GM11168 (cell line): ENCODE data around the gene HS1BP3.

Experiments
- in situ Hi-C: fragments of 300-500 bp; cut with MboI; formaldehyde crosslinking; loops from one replicate; pipeline ENCODE4 v1.12.0; 2022; ENCODE audit warnings: low sequenced_read_pairs; ENCODE audit not compliant: unreplicated experiment

HS1BP3 gene

DNA sequence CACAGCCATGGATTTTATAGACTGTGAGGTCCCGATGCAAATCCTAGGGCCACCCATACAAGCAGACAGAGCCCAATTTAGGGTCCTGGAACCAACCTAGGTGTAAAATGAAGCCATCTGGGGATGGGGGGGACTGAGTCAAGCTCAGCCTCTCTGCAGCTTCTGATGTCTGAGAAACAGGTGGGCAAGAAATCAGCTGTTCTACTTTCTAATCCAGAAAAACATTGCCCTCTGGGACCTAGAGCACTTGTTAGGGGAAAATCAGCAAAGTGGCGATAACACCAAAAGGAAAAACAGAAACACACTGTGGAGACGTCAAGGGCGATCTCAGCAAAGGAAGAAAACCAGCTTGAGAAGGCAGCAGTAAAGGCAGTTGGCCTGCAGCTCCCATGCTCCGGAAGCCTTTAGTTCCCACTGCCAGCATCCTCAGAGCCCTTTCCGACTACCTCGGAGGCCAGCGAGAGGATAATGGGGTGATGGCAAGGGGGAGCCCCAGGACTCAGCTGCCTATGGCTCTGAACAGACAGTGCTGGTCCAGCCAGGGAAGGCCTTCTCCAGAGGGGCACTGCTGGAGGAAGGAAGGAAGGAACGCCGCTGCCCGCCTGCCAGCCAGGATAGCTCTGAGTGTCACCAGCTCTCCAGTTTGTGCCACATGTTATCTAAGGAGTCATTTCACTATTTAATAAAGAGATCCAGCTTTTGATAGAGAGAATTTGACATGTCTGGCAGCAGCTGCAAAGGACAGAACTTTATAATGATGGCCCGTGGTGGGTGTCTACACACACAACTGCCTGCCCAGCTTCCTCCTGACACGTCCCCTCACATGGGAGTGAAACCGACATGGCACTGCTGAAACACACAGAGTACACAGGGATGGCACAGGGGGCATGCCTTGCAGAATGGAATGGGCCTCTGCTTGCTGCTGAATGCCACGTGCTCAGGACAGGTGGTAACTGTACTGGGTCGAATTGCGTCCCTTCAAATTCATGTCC, 37.7 kb downstream of the HS1BP3 start:
- in situ Hi-C loops, result no loop called here

DNA sequence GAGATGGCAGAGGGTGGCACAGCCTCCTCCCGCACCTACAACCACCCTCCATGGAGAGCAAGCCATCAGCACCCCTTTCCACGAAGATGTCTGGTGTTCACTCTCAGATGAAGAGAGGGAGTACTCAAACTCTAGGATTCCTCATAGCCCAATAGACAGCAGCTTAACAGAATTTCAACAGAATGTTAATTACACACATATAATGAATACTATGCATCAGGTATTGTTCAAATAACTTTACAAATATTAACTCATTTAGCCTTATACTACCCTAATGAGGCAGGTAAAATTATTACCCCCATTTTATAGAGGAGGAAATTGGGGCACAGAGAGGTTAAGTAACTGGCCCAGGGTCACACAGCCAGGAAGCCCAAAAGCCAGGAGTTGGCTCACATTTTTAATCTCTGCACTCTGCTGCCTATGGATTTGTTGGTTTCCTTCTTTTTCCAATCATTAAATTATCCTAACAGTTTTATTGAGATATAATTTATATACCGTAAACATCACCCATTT, 39.0 kb downstream of the HS1BP3 start:
- in situ Hi-C loops, result no loop called here

DNA sequence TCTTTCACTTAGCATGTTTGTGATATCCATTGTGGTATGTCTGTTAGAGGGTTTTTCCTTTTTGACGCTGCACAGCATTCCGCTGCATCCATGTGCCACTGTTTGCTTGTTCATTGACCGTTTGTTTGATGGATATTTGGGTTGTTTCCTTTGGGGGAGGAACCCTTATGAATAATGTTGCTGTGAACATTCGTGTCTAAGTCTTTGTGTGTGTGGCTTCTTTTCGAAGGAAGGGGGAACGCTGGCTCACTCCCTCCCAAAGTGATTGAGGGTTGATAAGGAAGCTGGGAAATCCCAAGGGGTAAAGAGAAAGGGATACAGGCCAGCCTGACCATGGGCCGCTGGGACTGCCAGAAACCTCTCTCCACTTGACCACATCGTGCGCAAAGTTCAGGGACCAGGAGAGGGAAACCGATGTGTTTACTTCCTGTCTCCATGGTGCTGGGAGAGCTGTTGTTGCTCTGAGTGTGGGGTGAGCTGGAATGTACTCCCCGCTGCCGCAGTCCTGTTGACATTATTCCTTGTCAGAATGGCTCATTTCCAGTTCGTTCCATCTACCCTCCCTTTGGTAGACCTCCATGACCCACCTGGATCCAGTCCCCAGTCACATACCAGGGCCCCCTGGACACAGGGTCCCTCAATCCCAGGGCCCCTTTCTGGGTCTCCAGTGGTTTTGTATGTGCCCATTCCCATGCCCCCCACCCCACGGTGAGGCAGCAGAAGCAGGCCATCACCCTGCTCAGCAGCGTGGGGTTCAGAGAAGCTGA, 39.6 kb downstream of the HS1BP3 start:
- in situ Hi-C loops, result no loop called here

DNA sequence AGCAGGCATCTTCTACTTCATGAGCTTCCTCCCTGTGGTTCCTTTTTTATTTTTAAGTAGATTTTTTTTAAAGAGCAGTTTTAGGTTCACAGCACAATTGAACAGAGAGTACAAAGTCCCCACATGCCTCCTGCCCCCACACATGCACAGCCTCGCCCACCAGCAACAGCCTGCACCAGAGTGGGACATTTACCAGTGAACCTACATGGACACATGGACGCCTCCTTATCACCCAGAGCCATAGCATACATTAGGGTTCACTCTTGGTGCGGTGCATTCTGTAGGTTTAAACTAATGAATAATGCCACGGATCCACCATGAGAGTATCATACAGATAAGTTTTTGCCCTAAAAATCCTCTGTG, 40.9 kb downstream of the HS1BP3 start:
- in situ Hi-C loops, result no loop called here

DNA sequence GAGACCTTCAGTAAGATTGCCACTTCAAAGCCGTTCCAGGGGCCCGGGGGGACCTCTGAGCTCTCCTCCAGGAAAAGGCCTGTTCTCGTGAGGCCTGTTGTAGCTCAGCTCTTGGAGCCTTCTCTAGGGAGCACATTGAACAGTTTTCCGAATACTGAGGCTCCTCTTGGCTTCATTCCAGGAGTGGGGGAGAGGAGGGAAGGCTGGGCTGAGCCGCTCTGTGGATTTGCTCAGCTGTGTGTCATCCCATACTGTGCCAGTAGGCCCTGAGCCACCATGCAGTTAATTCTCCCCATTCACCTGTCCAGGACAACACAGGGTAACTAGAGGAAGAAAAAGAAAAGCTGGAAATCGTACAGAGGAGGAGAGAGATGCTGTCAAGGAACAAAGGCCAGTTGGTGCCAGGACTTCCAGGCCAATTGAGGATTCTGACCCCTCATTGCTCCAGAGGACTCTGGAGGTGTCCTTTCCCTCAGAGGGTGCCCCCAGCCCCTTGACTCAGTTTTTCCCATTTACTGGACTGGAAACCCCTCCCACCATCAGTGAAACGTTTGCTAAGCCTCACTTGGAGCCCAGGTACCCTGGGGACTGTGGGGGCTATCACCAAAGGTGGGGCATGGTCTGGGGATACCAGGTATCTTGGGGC, 41.4 kb downstream of the HS1BP3 start:
- in situ Hi-C loops, result no loop called here

DNA sequence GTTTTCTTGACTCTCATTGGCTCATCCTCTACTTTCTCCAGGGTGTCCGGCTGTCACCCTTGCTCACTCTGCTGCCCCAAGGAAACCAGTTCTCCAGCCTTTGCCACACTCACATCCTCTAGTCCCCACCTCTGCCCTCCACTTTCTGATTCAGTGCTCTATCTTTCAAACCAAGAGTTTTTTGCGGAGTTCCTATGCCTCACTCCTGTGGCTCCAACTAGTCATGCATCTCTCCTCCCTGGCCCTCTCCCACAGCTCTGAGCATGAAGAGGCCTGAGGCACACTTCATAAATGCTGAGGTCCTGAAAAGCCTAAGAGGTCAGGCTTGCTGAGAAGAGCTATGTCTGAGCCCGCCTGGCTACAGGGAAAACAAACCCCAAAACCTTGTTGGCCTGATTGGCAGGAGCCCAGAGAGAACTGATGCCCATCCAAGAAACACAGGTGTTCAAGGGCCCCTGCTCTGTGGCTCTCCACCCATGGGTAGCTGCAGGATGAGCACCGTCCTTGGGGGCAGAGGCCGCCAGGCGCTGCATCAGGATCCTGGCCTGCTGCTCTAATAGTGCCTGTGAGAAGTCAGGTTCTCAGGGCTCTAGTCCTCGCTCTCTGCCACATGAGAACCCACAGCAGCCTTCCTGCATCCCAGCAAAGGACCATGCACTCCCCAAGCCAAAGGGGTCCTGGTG, 42.1 kb downstream of the HS1BP3 start:
- in situ Hi-C loops, result no loop called here

DNA sequence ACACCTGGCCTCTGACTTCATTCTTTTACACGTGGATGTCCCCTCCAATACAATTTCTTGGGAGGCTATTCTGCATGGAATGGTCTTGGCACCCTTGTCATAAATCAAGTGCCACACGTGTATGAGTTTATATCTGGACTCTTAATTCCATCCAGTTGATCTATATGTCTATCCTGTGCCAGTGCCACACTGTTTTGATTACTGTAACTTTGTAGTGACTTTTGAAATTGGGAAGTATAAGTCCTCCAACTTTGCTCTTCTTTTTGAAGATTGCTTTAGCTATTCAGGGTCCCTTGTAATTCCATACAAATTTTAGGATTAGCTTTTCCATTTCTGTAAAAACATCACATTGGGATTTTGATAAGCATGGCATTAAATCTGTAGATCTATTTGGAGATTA, 43.5 kb downstream of the HS1BP3 start:
- in situ Hi-C loops, result no loop called here

DNA sequence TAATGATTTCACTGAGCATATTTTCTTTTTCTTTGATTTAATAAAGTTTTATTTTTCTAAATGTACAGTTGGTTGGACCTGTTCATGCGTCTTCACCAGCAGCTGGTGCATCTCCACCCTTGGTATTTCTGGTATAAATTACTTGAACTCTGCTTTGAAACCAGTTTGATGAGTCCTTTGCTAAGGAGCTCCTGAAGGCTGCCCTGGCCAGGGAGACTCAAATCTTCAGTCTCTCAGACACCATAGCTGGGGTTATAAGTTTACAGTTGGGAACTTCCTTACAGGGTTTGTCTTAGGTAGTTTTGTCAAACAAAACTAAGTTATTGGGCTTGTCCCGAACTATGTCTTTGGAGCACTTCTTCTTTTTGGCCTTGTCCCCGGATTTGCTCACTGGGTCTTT, 44.7 kb downstream of the HS1BP3 start:
- in situ Hi-C loops, result no loop called here

DNA sequence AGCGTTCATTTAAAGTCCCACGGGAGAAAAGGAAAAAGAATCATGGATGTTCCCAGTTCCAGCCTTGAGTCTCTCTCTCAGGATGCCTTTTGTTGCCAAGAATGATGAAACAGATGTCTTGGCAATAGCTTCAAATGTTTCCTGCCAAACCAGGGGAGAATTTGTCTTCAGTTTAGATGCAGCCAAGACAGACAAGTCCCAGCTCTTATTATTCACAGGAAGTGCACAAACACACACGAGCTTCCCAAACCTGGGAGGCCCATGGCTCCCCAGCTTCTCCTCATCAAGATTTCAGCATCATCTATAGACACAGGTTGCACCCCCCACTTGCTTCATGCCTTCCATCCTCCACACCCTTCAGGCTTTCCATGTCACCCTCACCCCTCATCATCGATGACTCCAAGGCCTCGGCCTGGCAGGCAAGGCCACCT, 45.9 kb downstream of the HS1BP3 start:
- in situ Hi-C loops, result no loop called here

DNA sequence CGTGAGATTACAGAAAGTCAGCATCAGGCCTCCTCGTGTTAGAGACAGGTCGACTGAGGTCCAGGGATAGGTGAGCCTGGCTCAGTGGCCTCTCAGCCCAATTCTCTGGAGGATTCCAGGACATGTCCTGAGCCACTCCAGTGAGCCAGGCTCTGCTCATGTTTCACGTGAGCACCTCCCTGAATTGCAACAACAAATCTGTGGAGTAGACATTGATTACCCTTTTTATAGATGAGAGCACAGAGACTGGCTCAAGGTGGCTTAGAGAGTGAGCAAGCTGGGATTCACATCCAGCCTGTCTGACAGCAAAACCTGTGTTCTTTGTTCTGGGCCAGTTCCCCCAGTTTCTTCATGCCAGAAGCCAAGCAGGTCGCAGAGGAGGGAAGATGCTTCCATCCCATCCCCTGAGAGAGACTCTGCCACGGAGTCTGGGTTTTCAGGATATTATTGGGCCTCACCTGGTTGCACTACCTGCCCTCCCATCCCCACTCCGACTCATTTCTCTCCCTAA, 46.4 kb downstream of the HS1BP3 start:
- in situ Hi-C loops, result no loop called here

DNA sequence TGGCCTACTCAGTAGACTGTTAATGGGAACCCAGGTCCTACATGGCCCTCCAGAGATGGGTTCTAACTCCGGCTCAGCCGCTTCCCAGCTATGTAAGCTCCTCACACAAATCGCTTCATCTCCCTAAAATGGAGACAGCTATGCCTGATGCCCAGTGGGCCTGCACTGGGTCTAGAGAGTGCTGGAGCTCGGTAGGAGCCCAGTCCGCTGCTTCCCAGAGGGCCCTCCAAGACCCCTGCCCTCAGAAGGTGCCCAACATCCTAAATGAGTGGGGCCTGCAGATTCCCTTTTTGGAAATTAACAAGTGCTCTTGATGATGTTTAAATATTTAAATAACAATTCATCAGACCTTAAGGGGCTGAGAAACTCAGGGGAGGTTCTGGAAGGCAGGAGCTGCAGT, 47.1 kb downstream of the HS1BP3 start:
- in situ Hi-C loops, result no loop called here

DNA sequence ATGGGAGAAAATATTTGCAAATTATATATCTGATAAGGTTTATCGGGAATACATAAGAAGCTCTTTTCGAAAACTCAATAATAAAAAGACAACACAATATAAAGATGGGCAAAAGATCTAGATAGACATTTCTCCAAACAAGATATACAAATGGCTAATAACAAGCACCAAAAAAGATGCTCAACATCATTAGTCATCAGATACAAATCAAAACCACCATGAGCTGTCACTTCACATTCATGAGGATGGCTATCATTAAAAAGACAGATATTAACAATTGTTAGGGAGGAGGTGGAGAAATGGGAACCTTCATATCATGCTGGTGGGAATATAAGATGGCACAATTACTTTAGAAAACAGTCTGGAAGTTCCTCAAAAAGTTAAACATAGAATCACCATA, 48.1 kb downstream of the HS1BP3 start:
- in situ Hi-C loops, result no loop called here

DNA sequence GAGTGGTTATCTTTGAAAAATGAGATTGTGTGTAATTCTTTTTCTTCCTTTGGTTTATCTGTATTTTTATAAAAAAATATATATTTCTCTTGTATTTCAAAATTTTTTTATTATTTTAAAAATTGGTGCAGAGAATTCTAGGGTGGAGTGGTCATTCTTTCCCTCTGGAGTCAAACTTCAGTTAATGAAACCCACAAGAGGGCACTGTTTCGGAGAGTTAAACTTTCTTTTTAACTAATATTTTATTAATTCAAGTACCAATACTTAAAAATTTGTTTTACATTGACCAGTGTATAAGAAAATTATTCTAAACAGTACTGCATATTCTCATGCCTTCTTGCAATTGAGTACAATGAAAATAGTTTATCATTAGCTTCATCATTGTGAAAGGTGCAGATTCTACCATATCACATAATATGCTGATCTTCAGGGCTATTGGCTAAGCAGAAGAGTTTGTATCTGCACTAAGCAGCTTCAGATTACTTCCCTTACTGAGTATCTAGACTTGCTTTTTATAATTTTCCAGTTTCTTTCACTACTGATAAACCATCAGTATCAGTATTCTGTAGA, 50.1 kb downstream of the HS1BP3 start:
- in situ Hi-C loops, result no loop called here

DNA sequence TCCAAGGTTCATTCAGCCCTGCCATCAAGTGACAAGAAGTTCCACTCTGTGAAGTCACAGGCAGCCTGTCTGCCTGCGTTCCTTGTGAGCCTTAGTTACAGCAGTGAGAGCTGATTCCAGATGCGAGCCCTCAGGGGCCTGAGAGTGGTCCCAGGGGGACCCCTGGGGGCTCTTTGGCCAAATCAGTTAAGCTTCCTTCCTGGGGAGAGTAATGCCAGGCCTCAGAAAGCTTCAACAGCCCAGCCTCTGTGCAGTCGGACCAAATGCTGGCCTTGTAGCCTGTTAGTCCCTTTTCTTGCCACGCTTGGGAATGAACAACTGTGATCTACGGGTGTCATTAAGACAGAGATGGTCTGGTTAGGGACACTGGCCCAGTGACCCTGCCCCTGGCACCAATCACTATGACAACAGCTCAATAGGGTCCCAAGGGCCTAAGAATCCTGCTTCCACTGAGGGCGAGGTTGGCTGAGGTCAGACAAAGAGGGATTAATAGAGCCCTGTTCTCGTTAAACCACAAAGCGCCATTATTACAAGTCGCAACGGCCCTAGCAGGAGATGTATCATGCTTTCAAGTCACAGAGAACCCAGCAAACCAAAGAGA, 50.9 kb downstream of the HS1BP3 start:
- in situ Hi-C loops, result no loop called here

DNA sequence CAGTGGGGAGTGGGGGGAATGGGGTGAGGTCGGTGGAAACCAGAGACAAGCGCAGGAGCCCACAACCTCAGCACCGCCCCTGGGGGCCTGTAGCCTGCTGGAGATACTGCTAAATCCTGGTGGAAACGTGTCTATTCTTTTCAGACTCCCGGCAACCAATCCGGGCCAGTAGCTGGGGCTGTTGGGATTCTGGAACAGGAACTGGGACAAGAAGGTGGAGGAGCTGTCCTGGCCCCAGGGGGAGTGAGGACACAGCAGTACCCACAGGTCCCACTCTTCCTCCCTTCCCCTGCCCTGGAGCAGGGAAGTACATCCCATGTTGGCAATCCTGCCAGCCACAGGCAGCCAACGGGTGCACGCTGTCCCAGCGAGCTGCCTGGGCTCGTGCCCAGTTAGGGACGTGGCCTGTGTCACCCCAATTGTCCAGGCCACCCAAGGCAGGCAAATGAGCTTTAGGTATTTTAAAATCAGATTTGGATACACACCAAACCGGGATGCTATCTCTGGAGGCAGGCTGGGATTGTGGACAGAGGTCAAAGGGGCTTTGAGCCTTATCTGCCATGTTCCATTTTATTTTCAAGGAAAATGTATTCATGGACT, 51.8 kb downstream of the HS1BP3 start:
- in situ Hi-C loops, result no loop called here

DNA sequence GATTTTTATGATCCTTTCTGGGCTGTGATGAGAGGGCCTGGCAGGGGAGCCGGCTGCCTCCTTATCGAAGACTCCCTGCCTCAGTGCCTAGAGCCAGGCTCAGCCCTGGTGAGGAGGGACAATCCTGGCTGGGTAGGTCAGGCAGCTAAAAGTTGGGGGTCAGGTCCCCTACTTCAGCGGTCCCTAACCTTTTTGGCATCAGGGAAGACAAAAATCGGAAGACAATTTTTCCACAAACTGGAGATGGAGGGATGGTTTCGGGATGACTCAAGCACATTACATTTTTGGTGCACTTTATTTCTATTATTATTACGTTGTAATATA, 53.1 kb downstream of the HS1BP3 start:
- in situ Hi-C loops, result no loop called here

DNA sequence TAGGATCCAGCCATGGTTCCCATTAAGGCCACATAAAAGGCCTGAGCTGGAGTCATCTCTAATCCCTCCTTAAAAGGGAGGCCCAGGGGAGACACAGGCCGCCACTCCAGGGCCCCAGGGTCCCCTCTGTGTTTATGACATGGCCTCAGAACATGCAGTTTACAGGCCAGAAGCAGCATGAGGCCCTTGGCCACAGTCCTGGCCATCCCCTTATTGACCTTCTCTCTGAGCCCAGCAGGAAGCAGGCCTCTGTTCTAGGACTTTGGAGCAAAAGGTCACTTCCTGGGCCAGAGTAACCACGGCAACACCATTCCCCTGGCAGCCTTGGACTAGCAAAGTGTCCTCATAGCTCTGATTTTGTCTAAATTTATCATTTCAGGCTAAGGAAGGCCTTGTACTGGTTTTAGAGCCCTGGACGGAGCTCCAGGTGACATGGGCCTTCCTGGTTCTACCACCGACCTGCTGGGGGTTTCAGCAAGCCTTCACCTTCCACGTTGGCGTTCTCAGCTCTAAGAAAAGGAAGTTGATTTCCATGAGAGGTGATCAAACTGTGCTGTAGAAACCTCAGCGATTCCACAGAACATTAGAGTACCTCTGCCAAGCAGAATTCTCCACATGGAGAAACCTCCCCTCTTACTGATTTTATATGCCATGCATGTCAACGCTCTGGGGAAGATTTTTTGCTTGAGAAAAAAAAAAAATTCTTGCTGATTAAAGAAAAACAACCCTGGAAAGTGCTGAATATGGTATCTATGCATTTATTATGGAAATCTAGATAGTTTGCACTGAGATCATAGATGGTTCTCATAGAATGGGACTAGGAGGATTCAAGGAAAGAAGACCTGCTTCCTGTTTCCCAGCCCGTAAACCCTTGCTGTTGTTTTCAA, 53.7 kb downstream of the HS1BP3 start:
- in situ Hi-C loops, result no loop called here
